ENCODE measurements around the gene PPEF1.

DNA sequence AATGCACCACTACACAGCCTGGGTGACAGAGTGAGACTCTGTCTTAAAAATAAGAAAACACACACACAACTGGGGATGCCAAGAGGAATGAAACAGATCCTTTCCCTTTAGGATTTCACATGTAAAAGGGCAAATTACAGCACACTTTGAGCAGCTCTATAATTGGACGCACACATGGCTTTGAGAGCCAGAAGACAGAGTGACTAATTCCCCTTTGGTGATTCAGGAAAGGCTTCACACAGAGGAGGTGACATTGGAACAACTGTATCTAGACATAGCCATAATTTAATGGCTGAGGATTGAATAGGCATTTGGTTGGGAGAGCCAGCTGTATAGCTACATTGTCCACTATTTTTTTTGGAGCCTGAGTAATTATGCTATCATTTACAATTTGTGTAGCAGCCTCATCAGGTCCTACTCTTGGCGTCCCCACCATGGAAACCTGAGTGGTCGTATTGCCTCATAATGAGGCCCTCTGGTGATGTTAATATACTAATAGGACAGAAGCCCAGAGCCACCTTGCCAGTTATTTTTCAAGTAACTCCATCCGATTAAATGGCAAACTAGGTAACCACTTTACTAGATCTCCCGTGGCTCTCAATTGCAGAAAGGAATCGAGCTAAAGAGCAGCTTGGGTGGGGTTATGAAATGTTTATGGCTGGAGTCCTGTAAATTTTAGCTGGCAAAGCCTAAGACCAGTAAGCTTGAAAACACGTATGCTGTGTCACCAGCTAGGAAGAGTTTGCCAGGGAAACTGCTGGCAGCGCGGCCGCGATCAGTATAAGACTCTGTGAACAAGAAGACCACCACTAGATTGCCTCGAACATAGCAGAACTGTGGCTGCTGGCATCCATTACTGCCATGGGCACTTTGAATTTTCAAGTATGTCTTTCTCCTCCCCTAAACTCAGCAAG, 8.5 kb upstream of the PPEF1 start:
- no peak for TF ChIP-seq CTCF (IDR thresholded peaks at IDR 0.05)
- TF ChIP-seq POLR2AphosphoS5 (IDR thresholded peaks at IDR 0.05) = no peak
